A673 (cell line): Measurements from ENCODE around the gene ZNF500. TPM values are rescaled to one million over a fixed set of nuclear protein-coding genes. Genes with fewer than 3 reads are reported as not detected.

ENCODE experiments used
- BruUV-seq: library from RNA; stranded (reverse); fragments of 400-500 nt; replicated peaks from 2 replicates; lab custom pipeline; 2021; lab: Mats Ljungman, UMichigan
- CTCF ChIA-PET: fragments of 300-600 bp; sonication (Branson Sonifier 250); formaldehyde crosslinking; loops from one replicate; lab custom pipeline; 2022; ENCODE audit warnings: antibody characterized with exemption; lab: Charles Lee
- POLR2A ChIA-PET: fragments of 300-600 bp; sonication (Branson Sonifier 250); formaldehyde crosslinking; loops from one replicate; lab custom pipeline; 2022; ENCODE audit warnings: antibody characterized with exemption; ENCODE audit not compliant: low non-redundant PET; lab: Charles Lee
- DNase-seq: peaks from one replicate; pipeline ENCODE4 v3.0.0-alpha.2; 2015; ENCODE audit warnings: low spot score
- H3K27ac ChIP-seq: fragments of 200-600 bp; sonication (generic); 2 replicates; pipeline ENCODE4 v1.5.1; 2016; ENCODE audit warnings: mixed run types, low read depth, mild to moderate bottlenecking, mixed read lengths, antibody characterized with exemption, low read length; ENCODE audit not compliant: poor library complexity, severe bottlenecking
- H3K27me3 ChIP-seq: fragments of 200-600 bp; sonication (generic); replicated peaks from 2 replicates; pipeline ENCODE4 v1.6.1; 2017; ENCODE audit warnings: mixed run types, low read depth, mild to moderate bottlenecking, mixed read lengths, antibody characterized with exemption, low read length; ENCODE audit not compliant: insufficient read depth, poor library complexity
- H3K36me3 ChIP-seq: fragments of 200-600 bp; sonication (generic); 2 replicates; pipeline ENCODE4 v1.6.1; 2016; ENCODE audit warnings: mixed run types, mild to moderate bottlenecking, mixed read lengths, antibody characterized with exemption, low read length; ENCODE audit not compliant: insufficient read depth, poor library complexity, severe bottlenecking
- H3K4me1 ChIP-seq: fragments of 200-600 bp; sonication (generic); 2 replicates; pipeline ENCODE4 v1.6.1; 2017; ENCODE audit warnings: mixed run types, mild to moderate bottlenecking, mixed read lengths, antibody characterized with exemption, low read length; ENCODE audit not compliant: insufficient read depth, poor library complexity, severe bottlenecking
- H3K4me3 ChIP-seq: fragments of 200-600 bp; sonication (generic); 2 replicates; pipeline ENCODE4 v1.5.1; 2016; ENCODE audit warnings: low read depth, mixed run types, mild to moderate bottlenecking, mixed read lengths, low read length; ENCODE audit not compliant: poor library complexity, severe bottlenecking
- H3K9me3 ChIP-seq: fragments of 200-600 bp; sonication (generic); 2 replicates; pipeline ENCODE4 v1.6.1; 2016; ENCODE audit warnings: mixed run types, low read depth, mild to moderate bottlenecking, mixed read lengths, antibody characterized with exemption, low read length; ENCODE audit not compliant: poor library complexity, severe bottlenecking
- CTCF ChIP-seq: fragments of 300-800, 200-600 bp; sonication (generic); conservative IDR thresholded peaks from 2 replicates; pipeline ENCODE4 v1.5.1; 2017; ENCODE audit warnings: low read depth, mild to moderate bottlenecking, antibody characterized with exemption, low read length, moderate library complexity, mixed read lengths
- EZH2 ChIP-seq: fragments of 200-600 bp; sonication (generic); IDR thresholded peaks from 2 replicates; pipeline ENCODE4 v1.6.1; 2017; ENCODE audit warnings: borderline replicate concordance, low read depth, mild to moderate bottlenecking, mixed read lengths, antibody characterized with exemption, low read length; ENCODE audit not compliant: poor library complexity, severe bottlenecking
- intact Hi-C: fragments of 100-400 bp; cut with micrococcal nuclease; formaldehyde crosslinking; loops from one replicate; pipeline ENCODE4 v1.10.0; 2022; ENCODE audit not compliant: unreplicated experiment
- total RNA-seq: library from RNA; stranded (reverse); gene quantifications from 2 replicates; pipeline ENCODE4 v1.2.3, GENCODE V29; 2021

ZNF500 gene
- total RNA-seq, 1 experiment from 2014 or later: 16.8 TPM

- DNase-seq: no peak
- Histone ChIP-seq H3K27me3 (no peaks in the 10 kb centered on the region), H3K4me3 (no peak overlapping the region), H3K9me3 (no peaks in the 10 kb centered on the region), H3K27ac (no peak overlapping the region), H3K4me1 (no peaks in the 10 kb centered on the region), H3K36me3 (peaks cover 5% of the 10 kb centered on the region)
- no peak for TF ChIP-seq CTCF
- no peak for TF ChIP-seq EZH2
- no TSS peak for BruUV-seq
- intact Hi-C loops: no loop called here
- CTCF ChIA-PET: no interaction called here
- POLR2A ChIA-PET: no interaction called here
Observed at GRCh38 chr16:4746215-4746614, 20.7 kb downstream of the ZNF500 start.

GRCh38 chr16:4745274-4745569 lies 21.7 kb downstream of the ZNF500 start:
- no peak for DNase-seq
- BruUV-seq: no TSS peak
- no peak for TF ChIP-seq EZH2
- no peak for TF ChIP-seq CTCF
- Histone ChIP-seq H3K36me3 (no peaks in the 10 kb centered on the region), H3K27me3 (no peaks in the 10 kb centered on the region), H3K9me3 (no peaks in the 10 kb centered on the region), H3K4me1 (no peaks in the 10 kb centered on the region), H3K27ac (no peak overlapping the region), H3K4me3 (no peak overlapping the region)
- POLR2A ChIA-PET: no interaction called here
- CTCF ChIA-PET: no interaction called here
- intact Hi-C loops: no loop called here

- TF ChIP-seq EZH2 (no peak), CTCF (no peak)
- POLR2A ChIA-PET: no interaction called here
- Histone ChIP-seq H3K27ac (no peak overlapping the region), H3K27me3 (no peaks in the 10 kb centered on the region), H3K4me1 (no peaks in the 10 kb centered on the region), H3K36me3 (no peaks in the 10 kb centered on the region), H3K4me3 (no peak overlapping the region), H3K9me3 (no peaks in the 10 kb centered on the region)
- CTCF ChIA-PET: no interaction called here
- no TSS peak for BruUV-seq
- intact Hi-C loops: no loop called here
- DNase-seq: no peak
Observed at GRCh38 chr16:4744555-4745273, 22.2 kb downstream of the ZNF500 start.
